ENCODE measurements around the gene OR13C4.
"Not testable (repeated sequence)": the region's sequence is repeated elsewhere in the genome, so short reads cannot be mapped to it uniquely, and the experiment has no call there.

Gene OR13C4

DNA sequence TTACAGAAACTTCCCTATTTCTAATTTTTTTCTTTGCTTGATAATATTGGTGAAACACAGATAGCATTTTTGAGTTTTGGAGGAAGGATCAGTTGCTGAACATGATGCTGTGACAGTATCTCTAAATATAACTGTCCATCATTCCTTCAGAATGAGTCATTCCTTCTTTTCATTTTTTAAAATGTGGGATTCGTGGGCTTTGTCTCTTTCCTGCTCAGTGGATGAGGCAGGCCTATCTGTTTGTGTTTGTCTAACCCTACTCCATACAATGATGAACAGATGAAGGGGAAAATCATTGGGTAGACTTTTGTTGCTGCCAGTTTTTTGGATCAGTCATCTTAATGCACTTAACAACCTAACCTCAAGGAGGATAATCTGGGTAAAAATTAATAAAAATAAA, 26.3 kb upstream of the OR13C4 start:
- no peak for TF ChIP-seq CTCF (conservative IDR thresholded peaks at IDR 0.05; ENCODE audit: low read depth, low read length)
- no peak overlapping the region for H3K4me3 ChIP-seq (ENCODE audit: low read length)
- no peak for DNase-seq (ENCODE audit: low read depth)

GRCh38 chr9:104544644-104545043, 17.6 kb upstream of the OR13C4 start:
- H3K4me3 ChIP-seq (ENCODE audit: low read length): no peak overlapping the region
- no peak for DNase-seq (ENCODE audit: low read depth)
- no peak for TF ChIP-seq CTCF (conservative IDR thresholded peaks at IDR 0.05; ENCODE audit: low read depth, low read length)

GRCh38 chr9:104539275-104539674, 12.3 kb upstream of the OR13C4 start:
- DNase-seq (ENCODE audit: low read depth): no peak
- no peak overlapping the region for H3K4me3 ChIP-seq (ENCODE audit: low read length)
- TF ChIP-seq CTCF (conservative IDR thresholded peaks at IDR 0.05; ENCODE audit: low read depth, low read length): no peak

DNA sequence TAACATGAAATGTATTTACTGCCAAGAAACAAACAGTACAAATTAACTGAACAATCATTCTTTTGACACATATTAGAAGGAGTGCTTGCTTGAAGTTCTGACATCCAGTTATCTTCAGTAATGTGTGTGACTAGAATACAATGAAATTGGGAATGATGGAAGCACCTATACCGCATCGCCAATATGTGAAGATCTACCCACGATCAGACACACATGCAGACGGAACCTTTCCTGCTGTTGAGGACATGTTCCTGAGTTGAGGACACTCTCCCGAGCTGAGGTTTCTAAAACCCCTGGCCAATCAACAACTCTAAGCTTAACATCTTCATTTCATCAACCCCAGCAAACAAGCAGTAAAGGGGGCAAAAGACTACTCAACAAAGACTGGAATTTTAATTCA, 9.7 kb upstream of the OR13C4 start, which contains the start of gene OR13C3:
Gene OR13C3, minus strand, starts transcription at position 101 of the 400 bp plus-strand sequence. CDS start 133 bp downstream, outside the sequence.
- DNase-seq (ENCODE audit: low read depth): no peak
- H3K4me3 ChIP-seq (ENCODE audit: low read length): no peak within 1 kb of the TSS
- TF ChIP-seq CTCF (conservative IDR thresholded peaks at IDR 0.05; ENCODE audit: low read depth, low read length): no peak

DNA sequence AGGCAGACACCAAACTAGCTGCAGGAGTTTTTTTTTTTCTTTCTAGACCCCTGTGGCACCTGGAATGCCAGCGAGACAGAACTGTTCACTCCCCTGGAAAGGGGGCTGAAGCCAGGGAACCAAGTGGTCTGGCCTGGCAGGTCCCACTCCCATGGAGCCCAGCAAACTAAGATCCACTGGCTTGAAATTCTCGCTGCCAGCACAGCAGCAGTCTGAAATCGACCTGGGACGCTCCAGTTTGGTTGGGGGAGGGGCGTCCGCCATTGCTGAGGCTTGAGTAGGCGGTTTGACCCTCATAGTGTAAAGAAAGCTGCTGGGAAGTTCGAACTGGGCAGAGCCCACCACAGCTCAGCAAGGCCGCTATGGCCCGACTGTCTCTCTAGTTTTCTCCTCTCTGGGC, 6.8 kb downstream of the OR13C4 start:
- not testable (repeated sequence) for H3K4me3 ChIP-seq (ENCODE audit: low read length); DNase-seq (ENCODE audit: low read depth)

GRCh38 chr9:104514901-104515300, 12.1 kb downstream of the OR13C4 start:
- no peak for DNase-seq (ENCODE audit: low read depth)
- no peak overlapping the region for H3K4me3 ChIP-seq (ENCODE audit: low read length)
- TF ChIP-seq CTCF (conservative IDR thresholded peaks at IDR 0.05; ENCODE audit: low read depth, low read length): no peak

GRCh38 chr9:104506565-104506964, 20.4 kb downstream of the OR13C4 start:
- TF ChIP-seq CTCF (conservative IDR thresholded peaks at IDR 0.05; ENCODE audit: low read depth, low read length): no peak
- DNase-seq (ENCODE audit: low read depth): no peak
- H3K4me3 ChIP-seq (ENCODE audit: low read length): no peak overlapping the region

GRCh38 chr9:104503963-104504362, 23.0 kb downstream of the OR13C4 start, which contains the start of gene OR13F1:
Gene OR13F1, plus strand, starts transcription at chr9:104504263. Its CDS starts 0 bp downstream, at chr9:104504263.
- no peak for DNase-seq (ENCODE audit: low read depth)
- TF ChIP-seq CTCF (conservative IDR thresholded peaks at IDR 0.05; ENCODE audit: low read depth, low read length): no peak
- no peak within 1 kb of the TSS for H3K4me3 ChIP-seq (ENCODE audit: low read length)
